Dendritic cell treated with granulocyte-macrophage colony-stimulating factor and Interleukin-4, amounts not matched to agents 40 ng/mL and 50 ng/mL, for 4 days (primary cell): ENCODE results near the gene RNF6.
A peak's percentile ranks its signal among the peaks of the same experiment; 100 is the strongest.

ENCODE experiments used
- H3K27ac Mint-ChIP-seq: one replicate; pipeline ENCODE4 v1.8.0; 2022; ENCODE audit warnings: mild to moderate bottlenecking, mixed read lengths
- H3K27me3 Mint-ChIP-seq: one replicate; pipeline ENCODE4 v1.8.0; 2022; ENCODE audit warnings: mild to moderate bottlenecking, mixed read lengths
- H3K36me3 Mint-ChIP-seq: one replicate; pipeline ENCODE4 v1.8.0; 2022; ENCODE audit warnings: low read depth, mixed read lengths
- H3K4me1 Mint-ChIP-seq: one replicate; pipeline ENCODE4 v1.8.0; 2022; ENCODE audit warnings: low read depth, mixed read lengths
- H3K4me3 Mint-ChIP-seq: one replicate; pipeline ENCODE4 v1.8.0; 2022; ENCODE audit warnings: mild to moderate bottlenecking, moderate library complexity, mixed read lengths
- H3K9me3 Mint-ChIP-seq: one replicate; pipeline ENCODE4 v1.8.0; 2022; ENCODE audit warnings: mixed read lengths
- intact Hi-C: fragments of 100-400 bp; cut with micrococcal nuclease; formaldehyde crosslinking; loops from one replicate; pipeline ENCODE4 v1.15.0; 2022

The RNF6 gene

DNA sequence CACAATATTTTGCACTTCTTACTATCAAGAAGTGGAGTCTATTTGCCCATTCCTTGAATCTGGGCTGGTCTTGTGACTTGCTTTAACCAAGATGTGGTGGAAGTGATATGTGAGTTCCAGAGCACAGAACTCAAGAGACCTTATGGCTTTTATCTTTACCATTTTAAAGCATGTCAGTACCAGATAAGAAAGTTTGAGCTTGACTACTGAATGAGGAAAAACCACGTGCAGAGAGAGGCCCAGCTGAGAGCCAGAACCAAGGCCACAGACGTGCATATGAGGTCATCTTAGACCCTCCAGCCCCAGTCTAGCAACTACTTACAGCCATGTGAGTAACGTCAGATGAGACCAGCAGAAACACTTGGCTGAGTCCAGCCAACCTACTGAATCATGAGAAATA lies 25.5 kb upstream of the RNF6 start:
- intact Hi-C loops: no loop called here
- Mint-ChIP-seq H3K9me3 (no peaks in the 10 kb centered on the region), H3K27ac (no peak overlapping the region), H3K4me3 (no peak overlapping the region), H3K4me1 (no peaks in the 10 kb centered on the region), H3K36me3 (no peaks in the 10 kb centered on the region), H3K27me3 (no peaks in the 10 kb centered on the region)

DNA sequence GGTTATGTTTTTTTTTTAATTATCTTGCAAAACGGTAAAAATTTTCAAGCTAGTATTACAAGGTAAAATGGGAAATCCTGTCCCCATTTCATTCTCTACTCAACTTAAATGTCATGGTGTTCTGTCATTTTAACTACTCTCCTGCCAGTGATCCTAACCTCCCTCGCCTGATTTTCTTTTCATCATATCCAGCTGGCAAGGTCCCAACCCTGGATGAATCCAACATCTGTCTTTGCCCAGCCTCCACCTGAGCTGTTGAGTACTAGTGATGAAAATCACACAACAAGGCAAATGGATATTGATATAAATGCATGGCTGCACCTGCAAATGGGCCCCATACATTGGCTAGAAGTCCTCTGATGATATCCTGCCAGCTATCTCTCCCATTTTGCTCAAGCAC lies 24.9 kb upstream of the RNF6 start:
- H3K27me3 Mint-ChIP-seq: no peaks in the 10 kb centered on the region
- H3K9me3 Mint-ChIP-seq: no peaks in the 10 kb centered on the region
- H3K4me3 Mint-ChIP-seq: no peak overlapping the region
- no peaks in the 10 kb centered on the region for H3K4me1 Mint-ChIP-seq
- H3K27ac Mint-ChIP-seq: no peak overlapping the region
- intact Hi-C loops: no loop called here
- H3K36me3 Mint-ChIP-seq: no peaks in the 10 kb centered on the region

DNA sequence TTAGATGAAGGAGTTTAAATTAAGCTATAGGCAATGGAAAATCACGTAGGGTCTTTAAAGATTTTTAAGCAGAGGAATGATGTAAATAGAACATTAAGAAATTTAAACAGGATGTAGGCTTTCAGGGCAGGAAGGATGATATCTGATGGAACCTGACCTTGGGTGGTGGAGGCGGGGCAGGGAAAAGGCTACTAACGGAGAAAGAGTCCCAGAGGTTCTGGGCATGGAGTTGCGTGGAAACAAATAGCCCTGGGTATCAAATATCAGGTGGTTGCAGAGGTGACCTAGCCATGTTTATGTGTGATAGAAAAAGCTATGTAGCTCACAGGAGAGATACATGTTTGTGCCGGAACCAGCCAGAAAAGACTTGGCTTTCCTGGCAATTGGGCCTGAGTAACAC lies 24.0 kb upstream of the RNF6 start:
- Mint-ChIP-seq H3K27me3 (no peaks in the 10 kb centered on the region), H3K27ac (no peak overlapping the region), H3K4me3 (no peak overlapping the region), H3K4me1 (no peaks in the 10 kb centered on the region), H3K36me3 (no peaks in the 10 kb centered on the region), H3K9me3 (no peaks in the 10 kb centered on the region)
- intact Hi-C loops: no loop called here

DNA sequence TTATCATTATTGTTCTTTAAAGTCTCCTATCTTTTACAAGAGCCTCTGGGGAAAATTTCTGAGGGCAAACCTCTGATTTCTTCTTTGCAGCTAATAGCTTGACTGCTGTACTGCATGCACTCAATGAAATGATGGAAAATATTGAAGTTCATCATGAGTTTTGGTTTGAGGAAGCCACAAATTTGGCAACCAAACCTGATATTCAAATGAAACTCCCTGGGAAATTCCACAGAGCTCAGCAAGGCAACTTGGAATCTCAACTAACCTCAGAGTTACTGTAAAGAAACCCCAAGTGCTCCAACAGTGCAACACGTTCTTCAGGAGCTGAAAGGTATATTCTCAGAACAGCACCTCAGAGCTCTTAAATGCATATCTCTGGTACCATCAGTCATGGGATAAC lies 14.2 kb upstream of the RNF6 start:
- Mint-ChIP-seq H3K36me3 (no peaks in the 10 kb centered on the region), H3K4me3 (no peak overlapping the region), H3K4me1 (no peaks in the 10 kb centered on the region), H3K27ac (no peak overlapping the region), H3K9me3 (no peaks in the 10 kb centered on the region), H3K27me3 (peaks cover 5% of the 10 kb centered on the region)
- intact Hi-C loops: no loop called here

DNA sequence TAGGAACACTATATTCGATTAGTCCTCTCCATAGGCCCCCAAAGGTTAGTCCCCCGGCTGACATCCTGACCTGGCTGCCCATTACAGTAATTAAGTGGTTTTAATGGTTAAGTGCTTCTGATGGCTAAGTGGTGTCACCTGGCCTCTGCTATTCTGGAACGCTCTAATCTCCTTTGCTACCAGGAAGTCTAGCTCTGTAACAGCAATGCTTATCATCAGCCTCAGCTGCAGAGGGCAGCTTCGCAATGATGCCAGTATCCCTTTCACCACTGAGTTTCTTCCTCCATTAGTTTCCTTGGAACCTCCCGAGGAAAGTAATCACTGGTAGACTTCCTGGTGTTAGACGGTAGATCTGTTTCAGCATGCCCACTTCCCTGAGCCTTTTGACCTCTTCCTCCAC lies 8.6 kb upstream of the RNF6 start:
- peaks cover 5% of the 10 kb centered on the region for H3K4me1 Mint-ChIP-seq
- H3K27me3 Mint-ChIP-seq: peaks cover 1% of the 10 kb centered on the region
- H3K9me3 Mint-ChIP-seq: no peaks in the 10 kb centered on the region
- intact Hi-C loops: no loop called here
- no peak overlapping the region for H3K4me3 Mint-ChIP-seq
- no peak overlapping the region for H3K27ac Mint-ChIP-seq
- H3K36me3 Mint-ChIP-seq: no peaks in the 10 kb centered on the region

DNA sequence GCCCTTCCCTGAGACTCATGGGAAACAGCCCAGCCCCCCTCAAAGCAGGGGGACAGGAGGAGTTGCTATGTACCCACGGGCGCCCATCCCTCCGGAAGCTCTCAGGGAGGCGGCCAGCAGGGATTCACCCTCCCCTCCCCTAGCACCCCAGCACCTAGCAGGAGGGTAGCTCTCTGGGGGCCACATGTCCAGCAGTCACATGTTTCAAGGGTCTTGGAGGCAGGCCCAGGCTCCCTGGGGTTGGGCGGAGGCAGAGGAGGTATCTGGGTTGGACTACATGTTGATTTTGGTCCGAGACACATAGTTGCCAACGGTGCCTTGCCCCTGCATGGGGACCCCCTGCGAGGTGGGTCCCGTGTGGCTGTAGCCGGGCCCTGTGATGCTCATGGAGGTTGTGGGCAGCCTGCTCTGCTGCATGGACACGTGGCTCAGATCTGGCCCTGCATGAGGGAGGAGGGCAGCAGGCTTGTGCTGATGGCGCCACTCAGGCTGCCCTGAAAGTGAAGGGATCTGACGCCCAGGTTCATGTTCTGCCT lies 7.0 kb upstream of the RNF6 start:
- no peaks in the 10 kb centered on the region for H3K9me3 Mint-ChIP-seq
- H3K27me3 Mint-ChIP-seq: no peaks in the 10 kb centered on the region
- intact Hi-C loops: no loop called here
- no peak overlapping the region for H3K4me3 Mint-ChIP-seq
- no peak overlapping the region for H3K27ac Mint-ChIP-seq
- no peaks in the 10 kb centered on the region for H3K36me3 Mint-ChIP-seq
- H3K4me1 Mint-ChIP-seq: peaks cover 5% of the 10 kb centered on the region

DNA sequence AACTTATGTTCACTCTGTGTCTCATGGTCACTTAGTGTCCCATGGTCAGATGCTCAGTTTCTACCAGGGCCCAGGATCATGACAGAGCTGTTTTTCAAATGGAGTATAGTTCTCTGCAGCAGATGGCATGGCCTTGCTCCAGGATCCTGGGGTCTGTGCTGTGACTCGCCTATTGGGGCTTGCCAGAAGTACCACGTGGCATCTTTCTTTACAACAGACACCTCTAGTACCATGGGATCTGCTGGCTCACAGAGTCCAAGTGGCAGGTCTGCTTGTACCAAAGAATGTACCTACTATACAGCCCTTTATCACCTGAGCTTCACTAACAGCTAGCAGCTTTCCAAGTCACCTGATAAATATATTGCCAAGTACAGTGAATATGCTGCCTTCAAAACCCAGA lies 6.0 kb upstream of the RNF6 start:
- H3K36me3 Mint-ChIP-seq: no peaks in the 10 kb centered on the region
- intact Hi-C loops: no loop called here

DNA sequence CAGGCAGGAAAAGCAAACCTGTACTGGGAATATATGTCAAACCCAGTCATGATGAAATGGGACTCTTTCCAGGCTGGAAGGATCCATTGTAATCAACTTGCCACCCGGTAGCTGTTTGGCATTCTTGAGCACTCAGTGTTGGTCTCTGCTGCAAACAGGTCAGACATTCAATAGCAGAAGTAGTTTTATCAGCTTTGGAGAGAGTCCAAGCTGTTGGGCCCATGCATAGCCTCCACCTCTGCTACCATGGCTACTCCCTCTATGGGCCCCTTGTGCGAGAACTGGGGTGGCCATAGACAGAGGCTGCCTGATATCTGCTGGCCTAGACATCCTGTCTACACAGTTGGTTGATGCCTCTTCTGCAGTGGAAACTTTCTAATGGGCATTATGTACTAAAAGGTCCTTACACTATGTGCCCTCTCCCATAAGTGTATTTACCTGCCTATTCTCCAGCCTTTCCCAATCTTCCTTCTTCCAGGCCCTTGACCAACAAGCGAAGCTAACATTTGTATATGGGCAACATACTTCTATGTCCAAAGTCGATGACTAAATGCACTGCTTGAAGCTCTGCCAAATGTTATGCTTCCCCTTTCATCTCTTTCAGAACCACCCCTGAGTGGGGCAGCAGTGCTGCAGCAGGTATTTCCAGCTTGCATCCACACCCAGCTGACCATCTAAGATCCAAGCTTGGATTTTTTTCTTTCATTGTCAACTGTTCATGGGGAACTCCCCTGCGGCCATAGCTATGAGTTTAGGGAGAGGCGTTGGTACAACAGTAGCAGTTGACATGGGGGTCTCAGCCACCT lies 5.3 kb upstream of the RNF6 start:
- Mint-ChIP-seq H3K4me1 (peaks cover 17% of the 10 kb centered on the region), H3K27ac (no peak overlapping the region), H3K9me3 (no peaks in the 10 kb centered on the region), H3K4me3 (no peak overlapping the region), H3K27me3 (no peaks in the 10 kb centered on the region), H3K36me3 (peaks cover 2% of the 10 kb centered on the region)
- intact Hi-C loops: no loop called here

More for the DNA sequence above, 6.0 kb upstream of the RNF6 start:
- no peak overlapping the region for H3K4me3 Mint-ChIP-seq
- H3K9me3 Mint-ChIP-seq: no peaks in the 10 kb centered on the region
- no peak overlapping the region for H3K27ac Mint-ChIP-seq
- no peaks in the 10 kb centered on the region for H3K27me3 Mint-ChIP-seq
- peaks cover 10% of the 10 kb centered on the region for H3K4me1 Mint-ChIP-seq

DNA sequence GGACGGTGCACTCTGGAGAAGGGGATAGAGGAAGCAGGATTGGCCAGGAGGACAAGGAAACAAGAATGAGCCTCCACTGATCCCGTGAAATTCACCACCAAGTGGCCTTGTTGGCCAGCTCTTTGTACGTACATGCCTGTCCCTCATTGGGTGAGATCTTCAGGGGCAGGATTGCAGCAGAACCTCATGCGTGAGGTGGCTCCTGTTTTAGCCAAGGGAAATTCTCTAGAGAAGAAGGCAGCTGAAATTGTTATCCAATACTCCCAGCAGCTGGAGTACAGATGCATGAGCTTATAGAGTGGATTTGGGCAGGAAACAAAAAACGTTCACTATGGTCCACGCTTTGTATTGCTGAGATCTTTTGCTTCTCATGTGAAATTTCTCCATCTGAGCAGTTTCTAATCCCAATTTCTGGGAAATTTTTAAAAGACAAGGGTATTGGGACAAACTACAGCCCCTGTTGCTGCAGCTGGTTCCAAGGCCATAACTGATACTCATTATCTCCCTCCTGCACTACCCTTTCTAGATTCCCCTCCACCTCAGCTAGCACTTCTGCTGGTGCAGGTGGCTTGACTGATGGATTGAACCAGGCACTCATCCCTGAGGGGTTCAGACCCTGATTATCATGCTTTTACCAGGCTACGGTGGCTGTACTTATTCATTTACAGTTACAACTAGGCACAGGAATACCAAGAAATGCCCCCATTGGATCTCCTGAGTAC lies 3.9 kb upstream of the RNF6 start:
- no peaks in the 10 kb centered on the region for H3K27me3 Mint-ChIP-seq
- no peak overlapping the region for H3K4me3 Mint-ChIP-seq
- peaks cover 14% of the 10 kb centered on the region for H3K36me3 Mint-ChIP-seq
- no peaks in the 10 kb centered on the region for H3K9me3 Mint-ChIP-seq
- H3K27ac Mint-ChIP-seq: no peak overlapping the region
- intact Hi-C loops: no loop called here
- H3K4me1 Mint-ChIP-seq: peaks cover 19% of the 10 kb centered on the region

DNA sequence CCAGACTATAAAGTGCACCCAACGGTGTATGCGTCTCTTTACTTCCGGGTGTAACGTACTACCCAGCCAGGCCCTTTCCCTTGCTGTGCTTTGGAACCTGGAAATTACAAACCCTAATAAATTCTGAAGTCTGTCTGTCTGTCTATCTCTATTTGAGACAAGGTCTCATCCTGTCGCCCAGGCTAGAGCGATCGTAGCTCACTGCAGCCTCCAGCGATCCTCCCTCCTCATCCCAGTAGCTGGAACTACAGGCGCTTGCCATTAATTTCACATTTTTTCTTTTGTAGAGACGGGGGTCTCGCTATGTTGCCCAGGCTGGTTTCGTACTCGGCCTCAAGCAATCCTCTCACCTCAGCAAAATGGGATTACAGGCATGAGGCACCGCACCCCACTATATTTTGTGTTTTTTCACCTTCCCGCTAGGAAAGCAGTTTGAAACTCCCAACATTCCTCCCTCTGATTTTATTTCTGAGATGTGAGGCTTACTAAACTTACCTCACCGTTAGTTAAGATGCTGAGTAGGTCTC lies 469 bp upstream of the RNF6 start:
- peaks cover 29% of the 10 kb centered on the region for H3K36me3 Mint-ChIP-seq
- H3K4me3 Mint-ChIP-seq: peak overlapping the region; percentile 99
- no peaks in the 10 kb centered on the region for H3K27me3 Mint-ChIP-seq
- no peaks in the 10 kb centered on the region for H3K9me3 Mint-ChIP-seq
- H3K4me1 Mint-ChIP-seq: peaks cover 27% of the 10 kb centered on the region
- intact Hi-C loops: loop anchor here (1.0 kb wide), 1 partner anchor 32 kb away; the partner anchor contains the start of gene CDK8
- H3K27ac Mint-ChIP-seq: peak overlapping the region; percentile 99

DNA sequence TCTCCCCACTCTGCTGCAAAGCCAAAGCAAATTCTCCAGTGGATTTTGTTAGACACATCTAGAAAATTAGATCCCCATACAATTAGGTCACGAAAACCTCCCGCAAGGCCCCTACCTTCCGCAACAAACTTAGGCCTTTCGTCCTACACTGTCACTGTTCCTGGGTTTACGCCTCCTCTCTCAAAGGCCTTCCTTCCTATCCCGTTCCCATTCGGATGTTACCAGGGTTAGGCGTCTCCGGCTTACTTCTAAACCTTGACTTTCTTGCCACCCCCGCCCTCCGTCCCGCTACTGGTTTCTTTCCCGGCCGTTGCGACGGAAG lies 754 bp downstream of the RNF6 start:
- Mint-ChIP-seq H3K4me1 (peaks cover 25% of the 10 kb centered on the region), H3K27ac (peak overlapping the region; percentile 99), H3K36me3 (peaks cover 41% of the 10 kb centered on the region), H3K27me3 (no peaks in the 10 kb centered on the region), H3K4me3 (peak overlapping the region; percentile 99), H3K9me3 (no peaks in the 10 kb centered on the region)
- intact Hi-C loops: loop anchor here (1.0 kb wide), 1 partner anchor 35 kb away; no protein-coding TSS in a partner anchor

DNA sequence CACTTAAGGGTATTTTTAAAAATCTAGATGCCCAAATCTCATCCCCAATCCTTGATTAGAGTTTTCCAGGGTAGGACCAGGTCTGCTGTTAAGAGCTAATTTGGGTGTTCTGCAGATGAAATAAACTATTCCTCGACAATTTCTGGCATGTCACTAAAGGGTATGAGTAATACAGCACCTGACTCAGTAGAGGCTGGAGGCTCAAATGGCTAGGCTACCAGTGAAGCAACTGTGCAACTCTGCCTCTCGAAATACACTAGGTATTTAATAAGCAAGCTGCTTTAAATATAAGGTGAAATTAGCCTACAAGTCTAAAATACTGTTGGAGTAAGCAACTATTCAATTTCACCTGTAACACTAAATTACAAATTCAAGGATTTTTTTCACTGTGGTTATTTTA lies 1.5 kb downstream of the RNF6 start:
- intact Hi-C loops: no loop called here

DNA sequence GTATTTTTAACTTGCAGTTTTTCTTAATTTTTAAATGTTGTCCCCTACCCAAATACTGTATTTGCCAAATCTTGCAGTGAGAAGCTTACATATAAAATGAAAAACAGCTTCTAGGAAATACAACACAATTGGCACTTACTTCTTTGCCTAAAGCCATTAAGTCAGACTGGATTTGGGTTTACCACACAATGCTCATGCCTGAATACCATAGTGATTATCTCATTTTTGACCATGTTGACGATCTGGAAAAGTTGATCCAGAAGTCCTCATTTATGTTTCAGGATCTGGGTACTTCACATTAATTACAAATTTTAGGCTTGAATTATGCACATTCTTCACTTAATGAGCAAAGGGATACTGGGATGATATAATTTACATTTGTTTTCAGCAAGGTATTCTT lies 2.4 kb downstream of the RNF6 start:
- peaks cover 54% of the 10 kb centered on the region for H3K36me3 Mint-ChIP-seq
- H3K27ac Mint-ChIP-seq: no peak overlapping the region
- intact Hi-C loops: loop anchor here (10.0 kb wide), 1 partner anchor 885 kb away; no protein-coding TSS in a partner anchor
- no peaks in the 10 kb centered on the region for H3K27me3 Mint-ChIP-seq
- no peak overlapping the region for H3K4me3 Mint-ChIP-seq
- H3K4me1 Mint-ChIP-seq: peaks cover 25% of the 10 kb centered on the region
- no peaks in the 10 kb centered on the region for H3K9me3 Mint-ChIP-seq

More for the DNA sequence above, 1.5 kb downstream of the RNF6 start:
- H3K27ac Mint-ChIP-seq: no peak overlapping the region
- peaks cover 25% of the 10 kb centered on the region for H3K4me1 Mint-ChIP-seq
- peak overlapping the region; percentile 37 for H3K4me3 Mint-ChIP-seq
- no peaks in the 10 kb centered on the region for H3K27me3 Mint-ChIP-seq
- peaks cover 46% of the 10 kb centered on the region for H3K36me3 Mint-ChIP-seq
- no peaks in the 10 kb centered on the region for H3K9me3 Mint-ChIP-seq

DNA sequence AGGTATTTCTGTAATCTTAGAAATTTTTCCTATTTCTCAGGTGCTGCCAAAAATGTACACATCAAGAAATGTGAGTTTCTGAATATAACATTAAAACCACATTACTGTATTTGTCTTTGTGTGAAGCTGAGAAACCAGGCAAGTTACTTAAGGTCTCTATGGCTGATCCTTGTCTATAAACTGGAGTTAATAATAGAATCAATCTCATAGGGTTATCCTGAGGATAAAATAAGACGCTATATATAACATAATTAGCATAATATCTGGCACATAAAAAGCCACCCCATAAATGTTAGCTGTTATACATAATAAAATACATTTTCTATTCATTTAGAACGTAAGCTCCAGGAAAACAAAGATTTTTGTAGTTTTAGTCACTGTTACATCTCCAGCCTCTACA lies 6.1 kb downstream of the RNF6 start:
- intact Hi-C loops: loop anchor here (10.0 kb wide), 1 partner anchor 881 kb away; no protein-coding TSS in a partner anchor
- Mint-ChIP-seq H3K9me3 (no peaks in the 10 kb centered on the region), H3K27me3 (no peaks in the 10 kb centered on the region), H3K4me1 (peaks cover 11% of the 10 kb centered on the region), H3K36me3 (peaks cover 67% of the 10 kb centered on the region), H3K4me3 (no peak overlapping the region), H3K27ac (no peak overlapping the region)
